Central memory CD8-positive, alpha-beta T cell (primary cell): ENCODE results near the gene PPM1A.

Experiments used
- ATAC-seq: fragments of 150-1000 bp; cut with Tn5 transposase; replicated peaks from 2 replicates; pipeline ENCODE4 v1.10.0; 2022; ENCODE audit warnings: mild to moderate bottlenecking, moderate FRiP score, moderate number of reproducible peaks; ENCODE audit not compliant: poor library complexity, severe bottlenecking; ENCODE audit errors: extremely low read depth
- DNase-seq, 2 donors: peaks; one replicate each; pipeline ENCODE4 v3.0.0; 2021; ENCODE audit warnings: low spot score in 2 of 2
- H3K27ac Mint-ChIP-seq: one replicate; pipeline ENCODE4 v1.8.0; 2022; ENCODE audit warnings: low read depth, mild to moderate bottlenecking, moderate library complexity, mixed read lengths
- H3K27me3 Mint-ChIP-seq: one replicate; pipeline ENCODE4 v1.8.0; 2022; ENCODE audit warnings: mixed read lengths
- H3K36me3 Mint-ChIP-seq: one replicate; pipeline ENCODE4 v1.8.0; 2022; ENCODE audit warnings: mild to moderate bottlenecking, moderate library complexity, mixed read lengths; ENCODE audit not compliant: insufficient read depth
- H3K4me1 Mint-ChIP-seq: one replicate; pipeline ENCODE4 v1.8.0; 2022; ENCODE audit warnings: mixed read lengths
- H3K4me3 Mint-ChIP-seq: one replicate; pipeline ENCODE4 v1.8.0; 2022; ENCODE audit warnings: mild to moderate bottlenecking, moderate library complexity, mixed read lengths
- H3K9me3 Mint-ChIP-seq: one replicate; pipeline ENCODE4 v1.8.0; 2022; ENCODE audit warnings: mixed read lengths

PPM1A gene

DNA sequence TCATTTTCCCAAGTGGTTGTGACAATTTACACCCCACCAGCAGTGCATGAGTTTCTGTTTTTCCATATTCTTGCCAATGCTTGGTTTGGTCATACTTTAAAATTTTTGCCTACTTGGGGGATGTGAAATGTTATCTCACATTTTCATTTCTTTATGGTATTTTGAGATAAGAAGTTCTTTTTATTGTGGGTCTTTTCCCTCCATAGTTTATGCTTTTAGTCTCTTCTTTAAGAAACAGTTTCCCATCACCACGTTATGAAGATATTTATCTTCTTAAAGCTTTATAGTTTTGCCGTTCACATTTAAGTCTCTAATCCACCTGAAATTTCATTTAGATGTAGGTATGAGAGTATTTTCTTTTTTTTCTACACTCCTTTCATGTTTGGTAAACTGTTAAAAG is 95.7 kb downstream of the PPM1A start:
- DNase-seq (no peak), ATAC-seq (no peak)
- Mint-ChIP-seq H3K4me1 (no peaks in the 10 kb centered on the region), H3K4me3 (no peak overlapping the region), H3K27ac (no peak overlapping the region), H3K9me3 (no peaks in the 10 kb centered on the region), H3K27me3 (peaks cover 28% of the 10 kb centered on the region), H3K36me3 (no peaks in the 10 kb centered on the region)

DNA sequence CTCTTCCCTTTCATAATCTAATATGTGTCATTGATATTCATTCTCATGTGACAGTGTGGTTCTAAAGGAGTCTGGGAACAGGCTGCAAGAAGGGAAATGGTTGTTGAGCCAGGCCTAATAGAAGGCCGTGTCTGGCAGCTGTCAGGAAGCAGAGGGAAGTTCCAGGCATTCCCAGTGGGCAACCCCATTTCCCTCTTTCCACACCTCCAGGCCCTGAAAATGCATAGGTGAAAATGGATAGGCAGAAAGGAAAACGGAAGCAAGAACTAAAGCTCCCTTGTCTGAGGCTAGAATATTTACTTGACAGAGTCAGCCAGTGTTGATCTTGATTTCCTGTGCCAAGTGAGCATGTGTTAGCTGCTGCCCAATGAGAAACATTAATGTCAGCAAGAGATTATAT is 97.7 kb downstream of the PPM1A start:
- no peaks in the 10 kb centered on the region for H3K4me1 Mint-ChIP-seq
- H3K4me3 Mint-ChIP-seq = no peak overlapping the region
- H3K27ac Mint-ChIP-seq = no peak overlapping the region
- H3K9me3 Mint-ChIP-seq = no peaks in the 10 kb centered on the region
- no peak for ATAC-seq
- H3K36me3 Mint-ChIP-seq = no peaks in the 10 kb centered on the region
- no peak for DNase-seq
- peaks cover 24% of the 10 kb centered on the region for H3K27me3 Mint-ChIP-seq

DNA sequence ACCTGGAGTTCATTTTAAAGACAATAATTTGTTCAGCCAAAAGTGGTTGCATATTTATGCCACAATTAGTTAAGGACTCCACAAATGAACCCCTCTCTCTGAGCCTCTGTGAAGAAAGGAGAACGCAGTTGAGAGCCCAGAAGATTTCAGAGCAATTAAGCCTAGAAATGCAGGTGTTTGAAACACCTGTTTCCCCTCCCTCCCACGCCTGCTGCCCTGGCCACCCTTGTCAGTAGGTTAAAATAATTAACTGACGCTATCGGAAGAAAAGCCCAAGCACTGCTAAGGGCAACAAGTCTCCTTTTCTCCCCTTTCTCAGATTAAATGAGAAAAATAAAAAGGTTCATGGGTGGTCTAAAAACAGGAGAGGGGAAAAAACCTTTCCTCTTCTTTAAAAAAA is 99.2 kb downstream of the PPM1A start:
- H3K27ac Mint-ChIP-seq = no peak overlapping the region
- no peaks in the 10 kb centered on the region for H3K9me3 Mint-ChIP-seq
- no peak for ATAC-seq

More for the DNA sequence above, 99.2 kb downstream of the PPM1A start:
- no peak for DNase-seq
- no peak overlapping the region for H3K4me3 Mint-ChIP-seq
- H3K27me3 Mint-ChIP-seq = peaks cover 26% of the 10 kb centered on the region
- H3K36me3 Mint-ChIP-seq = no peaks in the 10 kb centered on the region
- H3K4me1 Mint-ChIP-seq = no peaks in the 10 kb centered on the region
